LNCaP clone FGC (cell line): Measurements from ENCODE around the gene PDP2.

Experiments
- DNase-seq: peaks from one replicate; pipeline ENCODE4 v3.0.0-alpha.2; 2011; ENCODE audit warnings: low read depth
- H3K4me3 ChIP-seq: 2 replicates; pipeline ENCODE4 v1.5.1; 2011; ENCODE audit warnings: mild to moderate bottlenecking, low read depth, low read length, control low read depth
- TF ChIP-seq, protein P1 (sequence below): IDR thresholded peaks from 2 replicates; pipeline ENCODE4 v1.5.1; 2012; ENCODE audit warnings: mild to moderate bottlenecking; ENCODE audit not compliant: control insufficient read depth, insufficient read depth; ENCODE audit errors: extremely low read depth

Gene PDP2

GRCh38 chr16:66927918-66928649, 47.8 kb downstream of the PDP2 start:
- TF ChIP-seq, protein P1, sequence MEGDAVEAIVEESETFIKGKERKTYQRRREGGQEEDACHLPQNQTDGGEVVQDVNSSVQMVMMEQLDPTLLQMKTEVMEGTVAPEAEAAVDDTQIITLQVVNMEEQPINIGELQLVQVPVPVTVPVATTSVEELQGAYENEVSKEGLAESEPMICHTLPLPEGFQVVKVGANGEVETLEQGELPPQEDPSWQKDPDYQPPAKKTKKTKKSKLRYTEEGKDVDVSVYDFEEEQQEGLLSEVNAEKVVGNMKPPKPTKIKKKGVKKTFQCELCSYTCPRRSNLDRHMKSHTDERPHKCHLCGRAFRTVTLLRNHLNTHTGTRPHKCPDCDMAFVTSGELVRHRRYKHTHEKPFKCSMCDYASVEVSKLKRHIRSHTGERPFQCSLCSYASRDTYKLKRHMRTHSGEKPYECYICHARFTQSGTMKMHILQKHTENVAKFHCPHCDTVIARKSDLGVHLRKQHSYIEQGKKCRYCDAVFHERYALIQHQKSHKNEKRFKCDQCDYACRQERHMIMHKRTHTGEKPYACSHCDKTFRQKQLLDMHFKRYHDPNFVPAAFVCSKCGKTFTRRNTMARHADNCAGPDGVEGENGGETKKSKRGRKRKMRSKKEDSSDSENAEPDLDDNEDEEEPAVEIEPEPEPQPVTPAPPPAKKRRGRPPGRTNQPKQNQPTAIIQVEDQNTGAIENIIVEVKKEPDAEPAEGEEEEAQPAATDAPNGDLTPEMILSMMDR, result no peak
- no peak overlapping the region for H3K4me3 ChIP-seq
- DNase-seq, result no peak

- TF ChIP-seq, protein P1, result no peak
- no peak for DNase-seq
- no peak overlapping the region for H3K4me3 ChIP-seq
These were observed 48.5 kb downstream of the PDP2 start for GRCh38 chr16:66928702-66929388.

- TF ChIP-seq, protein P1, result no peak
- DNase-seq, result no peak
- H3K4me3 ChIP-seq, result no peak overlapping the region
These were observed 49.9 kb downstream of the PDP2 start for GRCh38 chr16:66930189-66930588.

DNA sequence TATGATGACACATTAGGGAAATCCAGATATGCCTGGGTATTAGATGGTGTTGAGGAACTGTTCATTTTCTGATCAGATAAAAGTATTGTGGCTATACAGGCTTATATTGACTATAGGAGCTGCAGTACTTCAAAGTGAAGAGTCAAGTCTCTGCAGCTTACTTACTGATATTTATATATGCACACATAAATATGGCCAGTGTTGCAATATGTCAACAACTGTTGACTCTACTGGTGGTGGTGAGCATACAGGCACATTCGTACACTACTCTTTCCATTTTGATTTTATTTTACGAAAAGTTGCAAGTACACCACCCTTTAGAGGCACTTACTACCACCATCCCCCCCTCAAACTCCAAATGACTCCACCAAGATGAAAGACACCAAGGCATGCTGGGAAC, 51.4 kb downstream of the PDP2 start:
- no peak overlapping the region for H3K4me3 ChIP-seq
- DNase-seq, result no peak
- TF ChIP-seq, protein P1, result no peak

GRCh38 chr16:66932076-66932475, 51.8 kb downstream of the PDP2 start:
- no peak for DNase-seq
- TF ChIP-seq, protein P1, result no peak
- H3K4me3 ChIP-seq, result no peak overlapping the region

- peak overlapping the region; percentile 98 for H3K4me3 ChIP-seq
- TF ChIP-seq, protein P1, result no peak
- no peak for DNase-seq
These were observed 53.4 kb downstream of the PDP2 start for GRCh38 chr16:66933776-66934137.
